ENCODE results near the gene SNX7.

Gene SNX7

DNA sequence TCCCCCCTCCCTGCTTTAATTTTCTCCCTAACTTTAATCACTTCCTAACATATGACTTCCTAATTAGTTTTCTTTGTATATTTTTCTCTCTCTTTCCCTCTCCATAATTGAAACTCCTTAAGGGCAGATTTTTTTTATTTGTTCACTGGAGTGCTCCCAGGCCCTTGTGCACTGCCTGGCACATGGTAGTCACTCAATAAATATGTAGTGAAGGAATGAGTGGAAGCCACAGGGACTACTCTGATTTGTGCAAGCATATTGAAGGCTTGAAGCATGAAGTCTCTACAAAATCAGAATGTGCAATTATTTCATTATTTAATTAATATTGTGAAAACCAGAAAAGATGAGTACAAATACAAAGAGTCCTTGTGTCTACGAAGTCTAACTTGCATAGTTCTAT is 41.5 kb downstream of the SNX7 start:
- no peak for TF ChIP-seq ZFP30 (CRISPR knock-in tag; IDR thresholded peaks at IDR 0.05)
- TF ChIP-seq ARNTL (CRISPR knock-in tag; IDR thresholded peaks at IDR 0.05; ENCODE audit: borderline replicate concordance, low read depth), result no peak
- TF ChIP-seq PPARA (CRISPR knock-in tag; IDR thresholded peaks at IDR 0.05; ENCODE audit: borderline replicate concordance), result no peak
- no peak for TF ChIP-seq RARB (CRISPR knock-in tag; IDR thresholded peaks at IDR 0.05)
- no peak for TF ChIP-seq SNAI2 (CRISPR knock-in tag; IDR thresholded peaks at IDR 0.05)
- no peak for TF ChIP-seq TOX (CRISPR knock-in tag; IDR thresholded peaks at IDR 0.05; ENCODE audit: borderline replicate concordance)
- no peak for TF ChIP-seq ZNF565 (CRISPR knock-in tag; conservative IDR thresholded peaks at IDR 0.05; ENCODE audit: low read depth)
- TF ChIP-seq, protein P1, sequence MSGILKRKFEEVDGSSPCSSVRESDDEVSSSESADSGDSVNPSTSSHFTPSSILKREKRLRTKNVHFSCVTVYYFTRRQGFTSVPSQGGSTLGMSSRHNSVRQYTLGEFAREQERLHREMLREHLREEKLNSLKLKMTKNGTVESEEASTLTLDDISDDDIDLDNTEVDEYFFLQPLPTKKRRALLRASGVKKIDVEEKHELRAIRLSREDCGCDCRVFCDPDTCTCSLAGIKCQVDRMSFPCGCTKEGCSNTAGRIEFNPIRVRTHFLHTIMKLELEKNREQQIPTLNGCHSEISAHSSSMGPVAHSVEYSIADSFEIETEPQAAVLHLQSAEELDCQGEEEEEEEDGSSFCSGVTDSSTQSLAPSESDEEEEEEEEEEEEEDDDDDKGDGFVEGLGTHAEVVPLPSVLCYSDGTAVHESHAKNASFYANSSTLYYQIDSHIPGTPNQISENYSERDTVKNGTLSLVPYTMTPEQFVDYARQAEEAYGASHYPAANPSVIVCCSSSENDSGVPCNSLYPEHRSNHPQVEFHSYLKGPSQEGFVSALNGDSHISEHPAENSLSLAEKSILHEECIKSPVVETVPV (CRISPR knock-in tag; IDR thresholded peaks at IDR 0.05), result no peak
- no peak for ATAC-seq

DNA sequence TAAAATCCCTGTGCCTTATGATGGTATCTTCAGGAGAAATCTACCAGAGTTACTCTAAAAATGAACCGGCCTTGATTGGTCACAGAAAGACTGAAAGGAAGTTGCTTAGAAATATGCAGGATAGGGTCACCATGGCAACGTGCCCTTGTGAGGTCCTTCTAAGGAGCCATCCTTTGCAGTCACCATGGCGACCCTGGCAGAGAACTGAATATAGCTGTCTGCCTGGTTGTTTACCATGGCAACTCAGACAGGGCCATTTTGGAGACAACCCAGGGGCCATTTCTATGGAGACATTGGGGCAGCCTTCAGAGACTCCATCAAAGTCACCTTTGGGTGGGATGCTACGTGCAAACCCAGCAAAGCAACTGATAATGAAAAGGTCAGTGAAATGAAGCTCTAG is 43.0 kb downstream of the SNX7 start:
- peak; percentile 47; the same call in 1 of the 3 replicates for ATAC-seq
- no peak for TF ChIP-seq ARNTL (CRISPR knock-in tag; IDR thresholded peaks at IDR 0.05; ENCODE audit: borderline replicate concordance, low read depth)
- no peak for TF ChIP-seq POU6F1 (CRISPR knock-in tag; IDR thresholded peaks at IDR 0.05; ENCODE audit: borderline replicate concordance, low read depth)
- TF ChIP-seq TCF4 (CRISPR knock-in tag; IDR thresholded peaks at IDR 0.05; ENCODE audit: borderline replicate concordance), result no peak
- TF ChIP-seq PATZ1 (CRISPR knock-in tag; IDR thresholded peaks at IDR 0.05; ENCODE audit: borderline replicate concordance), result no peak
- TF ChIP-seq SNAI2 (CRISPR knock-in tag; IDR thresholded peaks at IDR 0.05), result no peak
- no peak for TF ChIP-seq ESRRG (CRISPR knock-in tag; IDR thresholded peaks at IDR 0.05)
- TF ChIP-seq CSDC2 (CRISPR knock-in tag; IDR thresholded peaks at IDR 0.05), result no peak
- TF ChIP-seq ZFP30 (CRISPR knock-in tag; IDR thresholded peaks at IDR 0.05), result no peak
- no peak for TF ChIP-seq ZC3H10 (CRISPR knock-in tag; IDR thresholded peaks at IDR 0.05)
- no peak for TF ChIP-seq ZNF8 (CRISPR knock-in tag; IDR thresholded peaks at IDR 0.05)
- no peak for TF ChIP-seq GLIS3 (CRISPR knock-in tag; IDR thresholded peaks at IDR 0.05)
- no peak for TF ChIP-seq ZNF70 (CRISPR knock-in tag; IDR thresholded peaks at IDR 0.05)
- TF ChIP-seq PPARA (CRISPR knock-in tag; IDR thresholded peaks at IDR 0.05; ENCODE audit: borderline replicate concordance), result no peak

GRCh38 chr1:98704971-98705370 is 43.5 kb downstream of the SNX7 start:
- TF ChIP-seq, protein P2, sequence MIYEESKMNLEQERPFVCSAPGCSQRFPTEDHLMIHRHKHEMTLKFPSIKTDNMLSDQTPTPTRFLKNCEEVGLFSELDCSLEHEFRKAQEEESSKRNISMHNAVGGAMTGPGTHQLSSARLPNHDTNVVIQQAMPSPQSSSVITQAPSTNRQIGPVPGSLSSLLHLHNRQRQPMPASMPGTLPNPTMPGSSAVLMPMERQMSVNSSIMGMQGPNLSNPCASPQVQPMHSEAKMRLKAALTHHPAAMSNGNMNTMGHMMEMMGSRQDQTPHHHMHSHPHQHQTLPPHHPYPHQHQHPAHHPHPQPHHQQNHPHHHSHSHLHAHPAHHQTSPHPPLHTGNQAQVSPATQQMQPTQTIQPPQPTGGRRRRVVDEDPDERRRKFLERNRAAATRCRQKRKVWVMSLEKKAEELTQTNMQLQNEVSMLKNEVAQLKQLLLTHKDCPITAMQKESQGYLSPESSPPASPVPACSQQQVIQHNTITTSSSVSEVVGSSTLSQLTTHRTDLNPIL (CRISPR knock-in tag; IDR thresholded peaks at IDR 0.05; ENCODE audit: low read depth), result no peak
- TF ChIP-seq PPARA (CRISPR knock-in tag; IDR thresholded peaks at IDR 0.05; ENCODE audit: borderline replicate concordance) (no peak), ISL1 (CRISPR knock-in tag; IDR thresholded peaks at IDR 0.05) (peak; percentile 49; the same call in 1 of the 2 replicates)
- ATAC-seq, result no peak

- no peak for ATAC-seq
- TF ChIP-seq TCF4 (CRISPR knock-in tag; IDR thresholded peaks at IDR 0.05; ENCODE audit: borderline replicate concordance) (no peak), ZFP3 (CRISPR knock-in tag; IDR thresholded peaks at IDR 0.05) (no peak), PPARA (CRISPR knock-in tag; IDR thresholded peaks at IDR 0.05; ENCODE audit: borderline replicate concordance) (no peak), RARB (CRISPR knock-in tag; IDR thresholded peaks at IDR 0.05) (no peak), PATZ1 (CRISPR knock-in tag; IDR thresholded peaks at IDR 0.05; ENCODE audit: borderline replicate concordance) (no peak), ARNTL (CRISPR knock-in tag; IDR thresholded peaks at IDR 0.05; ENCODE audit: borderline replicate concordance, low read depth) (no peak), ZNF70 (CRISPR knock-in tag; IDR thresholded peaks at IDR 0.05) (no peak), GLIS3 (CRISPR knock-in tag; IDR thresholded peaks at IDR 0.05) (no peak), SNAI2 (CRISPR knock-in tag; IDR thresholded peaks at IDR 0.05) (no peak), ISL1 (CRISPR knock-in tag; IDR thresholded peaks at IDR 0.05) (no peak), OSR1 (CRISPR knock-in tag; IDR thresholded peaks at IDR 0.05) (no peak), ZFP30 (CRISPR knock-in tag; IDR thresholded peaks at IDR 0.05) (no peak)
- TF ChIP-seq, protein P2 (CRISPR knock-in tag; IDR thresholded peaks at IDR 0.05; ENCODE audit: low read depth), result no peak
- TF ChIP-seq, protein P3, sequence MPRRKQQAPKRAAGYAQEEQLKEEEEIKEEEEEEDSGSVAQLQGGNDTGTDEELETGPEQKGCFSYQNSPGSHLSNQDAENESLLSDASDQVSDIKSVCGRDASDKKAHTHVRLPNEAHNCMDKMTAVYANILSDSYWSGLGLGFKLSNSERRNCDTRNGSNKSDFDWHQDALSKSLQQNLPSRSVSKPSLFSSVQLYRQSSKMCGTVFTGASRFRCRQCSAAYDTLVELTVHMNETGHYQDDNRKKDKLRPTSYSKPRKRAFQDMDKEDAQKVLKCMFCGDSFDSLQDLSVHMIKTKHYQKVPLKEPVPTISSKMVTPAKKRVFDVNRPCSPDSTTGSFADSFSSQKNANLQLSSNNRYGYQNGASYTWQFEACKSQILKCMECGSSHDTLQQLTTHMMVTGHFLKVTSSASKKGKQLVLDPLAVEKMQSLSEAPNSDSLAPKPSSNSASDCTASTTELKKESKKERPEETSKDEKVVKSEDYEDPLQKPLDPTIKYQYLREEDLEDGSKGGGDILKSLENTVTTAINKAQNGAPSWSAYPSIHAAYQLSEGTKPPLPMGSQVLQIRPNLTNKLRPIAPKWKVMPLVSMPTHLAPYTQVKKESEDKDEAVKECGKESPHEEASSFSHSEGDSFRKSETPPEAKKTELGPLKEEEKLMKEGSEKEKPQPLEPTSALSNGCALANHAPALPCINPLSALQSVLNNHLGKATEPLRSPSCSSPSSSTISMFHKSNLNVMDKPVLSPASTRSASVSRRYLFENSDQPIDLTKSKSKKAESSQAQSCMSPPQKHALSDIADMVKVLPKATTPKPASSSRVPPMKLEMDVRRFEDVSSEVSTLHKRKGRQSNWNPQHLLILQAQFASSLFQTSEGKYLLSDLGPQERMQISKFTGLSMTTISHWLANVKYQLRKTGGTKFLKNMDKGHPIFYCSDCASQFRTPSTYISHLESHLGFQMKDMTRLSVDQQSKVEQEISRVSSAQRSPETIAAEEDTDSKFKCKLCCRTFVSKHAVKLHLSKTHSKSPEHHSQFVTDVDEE (CRISPR knock-in tag; IDR thresholded peaks at IDR 0.05), result no peak
Measured at GRCh38 chr1:98705591-98705990, 44.1 kb downstream of the SNX7 start.
